GM21515 (cell line): Measurements from ENCODE around the gene TOMT.

Source experiments
- ATAC-seq: cut with Tn5 transposase; IDR thresholded peaks from one replicate; pipeline ENCODE4 v1.9.1; 2021; ENCODE audit not compliant: unreplicated experiment

The TOMT gene

DNA sequence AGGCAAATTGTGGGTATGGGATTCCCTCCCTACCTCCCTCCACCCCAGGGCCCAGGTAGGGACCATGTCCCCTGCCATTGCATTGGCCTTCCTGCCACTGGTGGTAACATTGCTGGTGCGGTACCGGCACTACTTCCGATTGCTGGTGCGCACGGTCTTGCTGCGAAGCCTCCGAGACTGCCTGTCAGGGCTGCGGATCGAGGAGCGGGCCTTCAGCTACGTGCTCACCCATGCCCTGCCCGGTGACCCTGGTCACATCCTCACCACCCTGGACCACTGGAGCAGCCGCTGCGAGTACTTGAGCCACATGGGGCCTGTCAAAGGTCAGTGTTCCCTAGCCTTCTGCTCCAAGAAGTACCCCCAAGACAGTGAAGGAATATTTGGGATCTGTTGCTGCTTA lies at the start of gene TOMT:
TOMT (plus strand) TSS at position 37 of the 400 bp plus-strand sequence; CDS start at position 65, 28 bp downstream.
- ATAC-seq = no peak

DNA sequence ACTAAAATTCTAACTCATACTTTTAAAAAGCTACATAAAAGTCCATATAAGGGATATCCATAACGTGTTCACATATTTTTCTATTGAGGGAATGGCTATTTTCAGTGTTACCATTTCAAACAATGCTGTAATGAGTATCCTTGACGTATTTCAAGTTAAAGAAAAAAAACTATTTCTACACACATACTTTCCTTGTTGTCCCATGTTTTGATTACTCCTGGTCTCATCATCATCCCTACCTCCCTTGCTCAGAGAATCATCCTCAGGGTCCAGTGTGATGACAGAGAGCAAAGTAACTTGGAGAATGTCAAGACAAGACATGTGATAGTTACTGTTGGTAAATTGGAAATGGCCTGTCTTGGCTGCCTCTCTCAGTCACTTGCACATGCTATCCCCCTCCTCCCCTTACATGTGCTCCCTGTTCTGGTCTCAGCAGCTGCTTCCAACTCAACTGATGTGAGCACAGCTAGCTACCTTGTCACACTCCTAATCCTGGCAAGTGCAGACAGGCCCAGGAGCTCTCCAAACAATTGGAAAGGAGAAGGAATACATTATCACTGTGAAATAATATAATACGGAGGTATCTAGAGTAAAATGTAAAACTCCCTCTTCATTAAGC lies 47.2 kb upstream of the TOMT start:
- no peak for ATAC-seq

DNA sequence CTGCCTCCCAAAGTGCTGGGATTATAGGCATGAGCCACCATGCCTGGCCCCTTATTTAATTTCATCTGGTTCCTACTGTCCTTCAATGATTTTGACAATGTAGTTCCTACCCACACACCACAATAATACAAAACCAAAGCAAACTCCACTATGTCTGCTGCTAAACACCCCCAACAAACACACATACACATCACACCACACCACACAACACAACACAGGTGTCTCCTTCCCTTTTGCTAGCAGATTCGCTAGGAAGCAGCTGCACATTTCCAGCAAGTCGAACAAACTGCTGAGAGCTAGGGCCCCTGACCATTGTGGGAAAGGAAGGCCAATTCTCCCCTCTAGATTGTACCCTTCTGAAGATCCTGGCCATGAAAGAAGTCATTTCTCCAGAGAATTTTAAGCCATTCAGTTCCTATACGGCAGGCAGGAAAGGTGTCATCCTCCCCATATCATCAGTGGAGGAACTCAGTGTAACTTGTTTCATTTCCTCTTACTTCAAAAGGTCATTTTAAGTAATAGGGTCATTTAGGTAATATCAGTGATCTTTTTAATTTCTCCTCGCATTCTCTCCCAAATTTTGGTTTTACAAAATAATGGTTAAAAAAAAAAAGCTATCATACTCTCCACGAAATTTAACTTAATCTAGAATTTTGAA lies 43.9 kb upstream of the TOMT start:
- no peak for ATAC-seq

DNA sequence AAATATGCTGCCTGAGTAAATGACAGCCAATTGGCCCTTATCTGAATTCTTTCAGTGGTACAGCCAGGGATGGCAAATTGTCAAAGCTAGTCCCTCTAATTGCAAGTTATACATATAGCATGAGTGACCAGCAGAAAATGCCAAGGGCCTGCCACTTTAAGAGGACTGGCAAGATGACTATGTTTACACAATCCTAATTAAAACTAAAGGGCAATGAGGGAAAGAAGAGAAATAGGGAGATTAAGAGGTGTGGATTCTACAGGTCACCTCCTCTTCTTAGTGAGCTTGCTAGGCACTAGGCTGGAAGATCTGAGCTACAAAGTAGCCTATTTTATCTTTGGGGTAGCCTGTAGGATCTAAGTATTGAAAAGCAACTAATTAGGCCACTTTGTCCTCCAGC lies 38.9 kb upstream of the TOMT start:
- ATAC-seq = no peak

GRCh38 chr11:72067266-72067665 lies 38.5 kb upstream of the TOMT start:
- ATAC-seq = no peak

DNA sequence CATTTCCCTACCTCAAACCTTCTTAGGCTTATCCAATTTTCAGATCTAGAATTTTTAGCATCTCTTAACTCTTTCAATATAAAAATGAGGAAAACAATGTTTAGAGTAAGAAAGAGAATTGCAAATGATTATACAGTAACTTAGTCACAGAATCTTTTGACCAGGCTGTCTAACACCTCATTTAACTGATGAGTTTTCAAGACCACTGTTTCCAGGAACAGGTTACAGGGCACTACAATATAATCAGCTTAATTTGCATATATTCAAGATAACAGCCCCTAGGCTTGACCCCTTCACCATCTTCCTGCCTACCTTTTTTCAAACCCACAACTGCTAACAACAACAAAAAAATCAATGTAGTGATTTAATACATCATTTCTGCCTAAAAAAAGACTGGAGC lies 38.0 kb upstream of the TOMT start:
- ATAC-seq = no peak

DNA sequence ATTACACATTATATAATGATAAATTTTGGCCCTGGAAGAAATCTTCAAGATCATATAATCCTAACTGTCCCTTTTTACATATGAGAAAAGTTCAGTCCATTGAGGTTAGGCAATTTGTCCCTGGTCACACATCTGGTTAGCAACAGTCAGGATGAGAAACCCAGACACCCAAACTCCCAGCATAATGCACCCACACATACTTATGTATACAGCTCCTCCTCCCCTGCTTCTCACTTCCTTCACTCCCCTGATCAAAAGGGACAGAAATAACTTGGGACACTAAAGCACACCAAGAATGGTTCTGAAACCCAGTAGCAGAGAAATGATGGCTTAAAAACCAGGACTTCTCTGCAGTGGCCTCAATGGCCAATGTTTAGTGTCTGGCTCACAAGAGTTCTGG lies 36.5 kb upstream of the TOMT start:
- no peak for ATAC-seq

DNA sequence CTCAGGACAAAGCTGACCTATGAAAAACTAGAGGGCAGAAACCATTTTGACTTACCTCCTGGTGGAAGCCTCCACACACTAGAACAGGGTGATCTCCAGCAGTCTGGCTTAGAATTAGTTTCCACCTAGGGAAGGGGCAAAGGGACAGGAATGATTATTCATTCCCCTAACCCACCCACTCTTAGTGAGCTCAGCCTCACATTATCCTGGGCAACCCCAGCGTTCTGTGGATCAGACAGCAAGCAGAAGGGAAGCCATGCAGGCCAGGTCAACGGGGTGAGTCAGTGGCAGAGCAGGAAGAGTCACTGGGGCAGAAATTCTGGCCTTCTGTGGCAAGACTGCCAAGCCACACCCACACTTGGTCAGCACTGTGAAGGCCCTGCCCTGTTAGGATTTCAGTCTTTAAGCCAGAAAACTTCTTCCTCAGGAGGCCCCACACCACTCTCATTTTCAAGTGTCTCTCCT lies 35.9 kb upstream of the TOMT start:
- no peak for ATAC-seq

- ATAC-seq = no peak
Measured at GRCh38 chr11:72070491-72070890, 35.2 kb upstream of the TOMT start.

- no peak for ATAC-seq
Measured at GRCh38 chr11:72072348-72072747, 33.4 kb upstream of the TOMT start.

DNA sequence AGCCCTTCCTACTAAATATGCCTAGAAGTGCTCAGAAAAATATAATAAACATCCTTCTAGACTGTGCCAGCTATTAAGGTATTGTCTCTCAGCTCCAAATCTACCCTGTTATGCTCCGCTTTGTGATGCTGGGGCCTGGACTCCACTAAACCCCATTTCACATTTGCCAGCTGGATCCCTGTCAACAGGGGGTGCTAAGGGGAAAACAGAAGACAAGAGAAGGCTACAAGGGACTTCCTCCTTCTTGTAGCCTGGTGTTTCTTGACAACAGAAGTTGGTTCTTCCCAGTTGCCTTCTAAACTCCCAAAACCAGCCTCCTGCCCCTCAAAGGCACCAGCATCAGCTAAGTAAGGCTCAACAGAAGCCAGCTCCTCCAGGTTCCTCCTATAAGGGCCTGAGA lies 30.6 kb upstream of the TOMT start:
- no peak for ATAC-seq

GRCh38 chr11:72075756-72076155 lies 30.0 kb upstream of the TOMT start:
- no peak for ATAC-seq

GRCh38 chr11:72078477-72078876 lies 27.2 kb upstream of the TOMT start:
- ATAC-seq = no peak

DNA sequence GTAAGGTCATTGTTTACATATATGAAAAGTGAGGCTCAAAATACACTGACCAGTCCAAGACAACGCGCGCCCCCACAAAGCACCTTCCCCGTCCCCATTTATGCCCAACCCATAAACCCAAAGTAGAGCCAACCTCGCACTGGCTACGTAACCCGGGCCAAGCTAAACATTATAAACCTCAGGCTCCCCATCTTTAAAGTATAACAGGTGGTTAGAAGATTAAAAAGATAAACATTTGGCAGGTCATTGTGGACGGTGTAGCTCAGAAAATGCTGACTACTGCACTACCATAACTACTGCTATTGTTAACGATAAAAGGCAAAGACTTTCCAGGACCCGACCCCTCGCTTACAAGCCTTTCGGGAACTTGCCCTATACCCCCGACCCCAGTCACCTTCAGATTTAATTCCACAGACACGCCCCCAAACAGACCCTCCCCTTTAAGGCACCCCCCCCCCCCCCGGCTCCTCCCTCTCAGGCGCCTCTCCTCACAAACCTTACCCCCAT lies 25.9 kb upstream of the TOMT start:
- ATAC-seq = no peak

DNA sequence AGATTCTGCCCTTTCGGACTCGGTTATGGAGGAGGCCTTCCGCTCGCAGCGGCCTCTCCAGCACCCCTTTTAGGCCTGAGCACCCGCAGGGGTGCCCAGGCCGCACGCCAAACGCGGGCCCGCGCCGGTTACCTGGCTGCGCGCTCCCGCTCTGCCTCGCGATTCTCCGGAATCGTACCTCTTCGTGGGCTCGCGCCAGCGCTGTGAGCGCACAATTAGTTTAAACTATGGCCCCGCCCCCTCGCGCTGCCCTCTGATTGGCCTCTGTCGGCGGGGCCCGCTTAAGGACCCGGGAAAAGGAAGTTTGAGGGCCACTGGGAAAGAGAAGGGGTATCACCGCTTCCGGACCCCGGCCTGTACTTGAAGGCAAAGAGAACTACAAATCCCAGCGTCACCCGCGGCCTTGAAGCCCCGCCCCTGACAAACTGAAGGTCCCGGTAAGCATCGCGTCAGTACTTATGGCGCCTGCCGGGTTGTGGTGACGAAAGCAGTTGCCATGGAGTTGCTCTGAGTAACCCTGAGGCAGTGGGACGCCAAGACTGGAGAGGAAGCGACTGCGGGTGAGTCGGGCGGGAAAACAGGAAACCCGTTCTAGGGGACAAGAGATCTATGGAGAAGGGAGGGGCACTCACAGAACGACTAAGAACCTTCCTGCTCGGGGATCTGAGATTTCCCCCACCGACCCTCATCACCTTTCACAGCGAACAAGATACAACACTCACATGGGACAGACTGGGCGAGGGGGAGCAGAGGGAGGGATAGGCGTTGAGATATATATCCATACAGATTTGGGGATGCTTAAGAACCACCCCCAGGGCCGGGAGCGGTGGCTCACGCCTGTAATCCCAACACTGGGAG lies 25.2 kb upstream of the TOMT start, which contains the start of the genes LRRC51 and NUMA1:
LRRC51 (plus strand) TSS at position 525 of the 858 bp plus-strand sequence. CDS start 8,234 bp downstream, outside the sequence.
NUMA1 (minus strand) TSS at position 217 of the 858 bp plus-strand sequence. CDS start 44,599 bp downstream, outside the sequence.
- peak; percentile 92 for ATAC-seq

- no peak for ATAC-seq
Measured at GRCh38 chr11:72081184-72081644, 24.5 kb upstream of the TOMT start.

GRCh38 chr11:72081821-72082453 lies 23.8 kb upstream of the TOMT start:
- ATAC-seq = no peak

DNA sequence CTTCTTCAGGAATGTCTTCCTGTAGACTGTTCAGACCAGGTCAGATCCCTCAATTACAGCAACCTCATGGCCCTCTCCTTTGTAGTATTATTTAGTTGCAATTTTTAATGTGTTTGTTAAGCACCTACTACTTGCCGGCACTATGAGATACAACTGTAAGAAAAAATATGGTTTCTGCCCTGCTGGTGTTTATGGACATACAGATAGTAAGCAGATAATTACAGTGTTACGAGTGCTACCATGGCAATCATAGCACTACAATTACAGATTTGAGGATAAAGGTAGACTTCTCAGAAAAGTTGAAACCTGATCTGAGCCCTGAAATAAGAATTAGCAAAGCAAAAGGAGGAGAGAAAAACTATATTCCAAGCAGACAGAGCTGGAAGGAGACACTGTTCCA lies 22.3 kb upstream of the TOMT start:
- no peak for ATAC-seq

DNA sequence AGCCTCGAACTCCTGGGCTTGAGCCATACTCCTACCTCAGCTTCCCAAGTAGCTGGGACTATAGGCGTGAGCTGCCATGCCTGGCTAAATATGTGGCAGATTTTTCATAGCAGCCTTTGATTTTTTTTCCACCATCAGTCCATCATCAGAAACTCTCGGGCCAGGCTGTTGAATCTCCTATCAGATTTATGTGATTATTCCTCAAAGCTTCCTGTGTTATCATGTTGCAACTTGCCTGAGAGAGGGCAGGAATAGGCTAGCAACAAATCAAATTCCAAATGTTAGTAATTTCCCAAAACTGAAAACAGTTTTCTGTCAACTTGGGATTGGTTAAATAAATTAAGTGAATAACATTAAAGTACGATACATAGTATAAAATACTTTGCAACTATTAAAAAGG lies 21.6 kb upstream of the TOMT start:
- no peak for ATAC-seq

GRCh38 chr11:72084965-72085364 lies 20.8 kb upstream of the TOMT start:
- no peak for ATAC-seq
